T-helper 2 cell treated with Interferon-gamma antibody and Interleukin-4, amounts not matched to agents 100 ng/mL and 5 ng/mL, for 36 hours (primary cell): ENCODE data around the gene GRIA3. TPM values are rescaled to one million over a fixed set of nuclear protein-coding genes. Genes with fewer than 3 reads are reported as not detected.

Source experiments
- intact Hi-C: fragments of 100-400 bp; cut with micrococcal nuclease; formaldehyde crosslinking; loops from one replicate; pipeline ENCODE4 v1.15.1; 2023
- total RNA-seq: library from RNA; stranded (reverse); gene quantifications from 2 replicates; pipeline ENCODE4 v1.2.3, GENCODE V29; 2022

GRIA3 gene
- total RNA-seq: not detected in 2 replicates

DNA sequence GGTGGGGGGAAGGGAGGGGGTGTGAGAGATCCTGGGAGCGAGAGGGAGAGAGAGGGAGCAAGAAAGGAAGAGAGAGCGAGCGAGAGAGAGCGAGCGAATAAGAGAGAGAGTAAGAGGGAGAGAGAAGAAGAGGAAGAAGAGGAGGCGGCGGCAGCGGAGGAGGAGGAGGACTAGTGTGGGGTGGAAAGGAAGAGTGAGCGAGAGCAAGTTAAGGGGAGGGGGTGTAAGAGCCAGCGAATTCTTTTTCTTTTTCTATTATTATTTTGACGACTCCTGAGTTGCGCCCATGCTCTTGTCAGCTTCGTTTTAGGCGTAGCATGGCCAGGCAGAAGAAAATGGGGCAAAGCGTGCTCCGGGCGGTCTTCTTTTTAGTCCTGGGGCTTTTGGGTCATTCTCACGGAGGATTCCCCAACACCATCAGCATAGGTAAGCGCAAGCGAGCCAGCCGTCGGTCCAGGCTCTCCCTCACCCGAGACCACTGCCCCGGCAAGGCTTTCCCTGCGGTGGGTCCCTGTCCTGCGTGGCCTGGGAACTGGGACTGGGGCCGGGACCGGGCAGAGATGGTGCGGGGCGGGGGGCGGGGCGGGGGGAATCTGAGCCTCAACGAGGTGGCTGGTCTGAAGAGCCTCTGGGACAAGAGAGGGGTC is at the start of gene GRIA3:
GRIA3 (plus strand) TSS at position 60 of the 647 bp plus-strand sequence; CDS start at position 318, 258 bp downstream.
- intact Hi-C loops: no loop called here

DNA sequence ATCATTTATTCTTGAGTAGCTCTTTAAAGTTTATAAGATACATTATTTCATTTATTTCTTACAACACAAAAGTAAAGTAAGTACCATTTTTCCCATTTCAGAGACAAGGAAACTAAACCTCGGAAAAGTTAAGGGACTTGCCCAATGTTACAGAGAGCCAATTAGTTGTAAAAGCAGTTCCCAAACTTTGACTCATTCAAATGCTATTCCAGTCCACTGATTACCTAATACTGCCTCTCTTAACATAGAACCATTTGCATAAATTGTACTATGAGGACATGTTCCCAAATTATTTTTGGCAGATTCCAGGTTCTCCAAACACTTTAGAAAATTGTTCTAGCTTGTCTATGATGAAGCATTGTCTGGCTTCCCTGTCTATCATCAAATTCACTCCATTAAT is 45.6 kb upstream of the GRIA3 start:
- intact Hi-C loops: no loop called here

DNA sequence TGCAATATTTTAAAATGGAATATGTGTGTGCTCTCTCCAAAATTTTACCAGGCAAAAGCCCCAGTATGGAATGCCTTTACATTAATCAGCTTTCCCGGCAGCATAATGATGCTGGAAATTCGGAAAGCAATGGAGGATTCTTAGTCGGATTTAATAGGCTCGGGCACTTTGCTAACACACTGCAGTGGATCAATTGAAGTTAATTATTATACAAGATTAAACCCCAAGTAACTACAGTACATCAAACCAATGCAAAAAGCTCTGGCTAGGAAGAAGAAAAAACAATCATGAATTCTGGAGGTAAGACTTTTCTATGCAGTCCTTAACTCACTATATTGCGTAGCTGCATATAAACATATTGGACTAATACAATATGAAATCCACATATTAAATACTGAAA is 43.6 kb upstream of the GRIA3 start:
- intact Hi-C loops: no loop called here

DNA sequence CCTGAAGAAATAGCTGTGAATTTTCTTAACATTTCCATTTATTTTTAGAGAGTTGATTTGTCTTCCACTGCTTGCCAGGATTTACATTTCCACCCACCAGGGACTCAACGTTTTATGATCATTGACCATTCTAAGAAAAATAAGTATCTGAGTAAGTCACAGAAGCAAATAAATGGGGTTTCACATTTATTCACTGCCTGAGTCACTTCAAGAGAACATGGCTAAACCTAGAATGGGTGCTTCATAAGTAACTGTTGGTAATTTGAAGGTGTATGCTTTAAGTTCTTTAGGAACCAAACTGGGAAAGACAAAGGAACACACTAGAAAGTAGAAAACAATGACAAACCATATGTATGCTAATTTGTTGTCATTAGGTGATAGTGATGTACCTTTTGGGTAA is 43.2 kb upstream of the GRIA3 start:
- intact Hi-C loops: no loop called here

DNA sequence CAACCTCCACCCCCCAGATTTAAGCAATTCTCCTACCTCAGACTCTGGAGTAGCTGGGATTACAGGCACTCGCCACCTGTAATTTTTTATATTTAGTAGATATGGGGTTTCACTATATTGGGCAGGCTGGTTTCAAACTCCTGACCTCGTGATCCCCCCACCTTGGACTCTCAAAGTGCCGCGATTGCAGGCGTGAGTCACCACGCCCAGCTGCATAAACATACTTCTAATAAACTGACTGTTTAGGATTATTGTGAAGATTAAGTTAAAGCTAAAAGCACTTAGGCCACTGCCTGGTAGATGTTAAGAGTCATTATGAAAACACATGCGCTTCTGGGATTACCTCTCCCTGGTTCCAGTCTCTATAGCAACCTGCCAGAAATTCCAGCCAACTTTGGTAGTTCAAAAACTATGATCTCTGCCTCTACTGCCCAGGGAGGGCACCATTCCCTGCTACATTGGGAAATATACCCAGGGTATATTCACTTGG is 30.2 kb upstream of the GRIA3 start:
- intact Hi-C loops: no loop called here

DNA sequence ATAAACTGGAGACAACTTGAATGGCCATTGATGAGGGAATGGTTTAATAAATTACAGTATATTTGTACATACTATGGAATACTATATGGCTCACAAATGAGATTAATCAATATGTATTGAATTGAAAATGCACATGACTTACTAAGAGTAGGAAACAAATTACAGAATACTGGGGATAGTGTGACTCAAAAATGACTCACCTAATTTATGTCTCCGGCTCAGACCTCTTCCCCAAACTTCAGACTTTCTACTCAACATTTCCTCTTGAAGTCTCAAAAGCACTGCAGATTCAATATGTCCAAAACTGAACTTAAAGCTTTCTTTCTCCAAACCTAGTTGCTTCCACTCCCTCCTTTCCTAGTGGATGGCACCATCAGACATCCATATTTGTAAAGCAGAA is 28.8 kb upstream of the GRIA3 start:
- intact Hi-C loops: no loop called here

DNA sequence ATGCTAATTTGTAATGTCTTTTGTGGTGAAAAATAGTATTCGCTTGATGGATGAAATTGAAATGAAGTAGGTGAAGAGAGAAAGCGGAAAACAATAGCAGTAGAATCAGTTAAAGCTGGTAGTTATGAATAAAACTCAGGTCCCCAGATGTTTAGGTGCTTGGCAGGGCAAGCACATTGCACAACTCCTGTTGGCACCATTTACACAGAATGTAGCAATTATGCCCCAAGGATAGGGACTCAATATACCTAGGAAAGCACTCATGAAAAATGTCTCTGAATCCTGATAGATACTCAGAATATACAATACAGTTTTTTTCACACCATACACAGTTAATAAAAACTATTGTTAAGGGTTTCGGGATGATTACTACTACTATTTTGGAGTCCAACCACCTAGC is 26.5 kb upstream of the GRIA3 start:
- intact Hi-C loops: no loop called here

DNA sequence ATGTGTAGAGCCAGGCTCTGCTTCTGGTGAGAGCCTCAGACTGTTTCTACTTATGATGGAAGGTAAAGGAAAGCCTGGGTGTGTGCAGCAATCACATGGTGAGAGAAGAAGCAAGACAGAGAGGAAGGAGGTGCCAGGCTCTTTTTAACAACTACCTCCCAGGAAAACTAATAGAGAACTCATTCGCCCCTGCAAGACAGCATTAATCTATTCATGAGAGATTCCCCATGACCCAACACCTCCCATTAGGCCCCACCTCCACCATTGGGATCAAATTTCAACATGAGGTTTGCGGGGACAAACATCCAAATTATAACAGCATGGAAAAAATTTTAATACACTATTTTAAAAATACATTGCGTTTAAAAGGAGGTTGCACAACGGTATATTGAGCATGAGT is 24.7 kb upstream of the GRIA3 start:
- intact Hi-C loops: no loop called here

DNA sequence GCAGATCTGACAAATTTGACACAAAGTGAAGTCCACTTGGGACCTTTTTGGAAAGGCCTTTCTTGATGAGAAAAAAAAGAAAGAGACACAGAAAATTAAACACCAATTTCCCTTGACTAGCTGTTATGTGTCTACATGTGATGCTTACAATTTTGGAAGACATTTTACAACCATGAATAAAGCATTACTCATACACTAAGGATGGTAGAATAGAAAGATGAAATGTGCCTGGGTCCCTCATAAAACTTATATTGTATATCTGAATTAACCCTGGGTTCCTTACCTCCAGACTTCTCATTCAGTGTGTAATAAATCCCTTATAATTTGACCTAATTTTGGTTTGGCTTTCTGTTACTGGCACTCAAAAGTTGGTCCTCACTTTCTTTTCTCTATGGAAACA is 16.5 kb upstream of the GRIA3 start:
- intact Hi-C loops: no loop called here

DNA sequence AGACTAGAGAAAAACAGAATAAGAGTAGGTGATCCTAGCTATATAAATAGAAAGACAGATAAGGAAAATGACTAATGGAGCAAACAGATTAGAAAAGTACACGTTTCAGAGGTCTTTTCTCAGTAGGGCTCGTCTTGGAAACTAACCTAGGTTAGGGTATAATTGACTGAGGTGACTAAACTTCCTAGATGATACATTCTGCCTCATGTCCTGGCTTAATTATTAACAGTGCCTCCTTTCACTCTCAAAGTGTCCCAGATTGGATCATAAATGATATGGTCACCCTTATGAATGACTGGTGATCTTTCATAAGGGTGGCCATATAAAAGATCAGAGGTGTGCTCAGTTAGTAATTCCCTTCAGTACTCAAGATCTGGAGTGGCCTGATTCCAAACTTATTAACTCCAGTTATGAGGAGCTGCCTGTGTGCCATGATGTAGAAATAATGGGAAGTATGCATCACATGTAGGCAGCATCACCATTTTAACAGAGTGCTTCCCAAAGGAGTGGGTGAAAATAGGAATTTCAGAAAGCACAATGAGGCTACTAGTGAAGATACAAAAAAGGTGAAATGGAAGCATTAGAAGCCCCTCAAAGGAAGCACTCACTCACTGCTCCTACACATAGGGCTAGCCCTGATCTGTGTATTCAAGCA is 14.7 kb upstream of the GRIA3 start:
- intact Hi-C loops: no loop called here

DNA sequence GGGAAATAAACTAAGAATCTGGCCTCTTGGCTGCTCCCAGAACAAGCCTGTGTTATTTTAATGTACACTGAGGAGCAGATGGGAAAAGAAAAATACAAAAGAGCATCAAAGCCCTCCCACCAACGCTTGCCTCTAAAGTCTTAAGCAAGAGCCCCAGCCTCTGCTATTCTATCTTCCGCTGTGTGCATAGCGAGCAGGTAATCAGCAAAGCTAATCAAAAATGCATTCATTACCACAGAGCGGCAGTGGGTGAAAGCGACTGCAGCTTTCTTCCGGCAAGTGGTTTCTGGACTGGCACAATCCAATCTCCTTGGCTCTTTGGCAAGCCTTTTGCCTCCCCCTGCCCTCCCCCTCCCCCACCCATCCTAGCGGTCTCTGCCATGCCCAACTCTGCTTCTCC is 13.5 kb upstream of the GRIA3 start:
- intact Hi-C loops: no loop called here

DNA sequence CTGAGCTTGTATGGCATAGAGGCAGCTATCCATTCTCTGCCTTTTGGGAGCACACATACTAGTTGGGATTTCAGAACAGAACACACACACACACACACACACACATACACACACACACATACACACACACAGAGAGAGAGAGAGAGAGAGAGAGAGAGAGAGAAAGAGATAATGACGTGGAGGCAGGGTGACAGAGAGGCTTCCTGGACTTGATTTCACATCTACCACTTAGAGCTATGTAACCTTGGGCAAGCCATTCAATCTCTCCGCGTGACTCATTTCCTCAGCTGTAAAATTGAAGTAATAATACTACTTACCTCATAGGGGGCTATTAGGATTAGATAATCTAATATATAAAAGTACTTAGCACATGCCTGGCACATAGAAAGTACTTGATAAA is 12.3 kb upstream of the GRIA3 start:
- intact Hi-C loops: no loop called here

DNA sequence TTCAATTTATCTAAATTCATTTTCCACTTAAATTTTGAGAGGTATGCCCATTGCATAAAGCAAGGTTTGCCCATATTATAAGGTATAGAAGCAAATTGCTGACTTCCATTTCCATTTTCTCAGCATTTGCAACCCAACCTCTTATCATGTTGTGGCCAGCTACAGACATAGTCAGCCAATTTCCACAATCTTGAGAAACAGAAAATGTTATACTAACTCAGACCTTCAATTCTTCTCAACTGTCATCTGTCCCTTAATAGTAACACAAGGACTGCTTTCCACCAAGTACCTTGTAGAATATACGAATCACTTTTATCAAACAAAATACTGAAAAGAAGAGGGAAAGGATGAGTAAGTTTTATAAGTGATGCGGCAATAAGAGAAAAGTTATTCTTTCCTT is 11.2 kb upstream of the GRIA3 start:
- intact Hi-C loops: no loop called here

DNA sequence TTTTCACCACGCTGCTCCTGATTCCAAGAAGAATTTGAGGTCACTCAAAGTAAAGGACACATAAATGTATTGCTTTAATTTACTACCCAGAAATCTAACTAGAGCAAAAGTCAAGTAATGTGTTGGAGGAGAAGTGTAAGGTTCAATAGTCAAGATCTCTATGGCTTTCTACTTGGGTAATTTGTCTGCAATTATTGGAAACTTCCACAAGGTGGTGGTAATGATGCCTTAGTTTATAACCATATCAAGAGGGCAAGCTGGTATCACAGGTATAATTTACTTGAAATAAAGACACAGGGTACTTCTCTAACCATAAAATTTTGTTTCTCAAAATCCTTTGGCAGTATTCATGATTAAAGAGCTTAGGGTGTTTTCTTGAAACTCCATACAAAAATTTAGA is 10.2 kb upstream of the GRIA3 start:
- intact Hi-C loops: no loop called here

DNA sequence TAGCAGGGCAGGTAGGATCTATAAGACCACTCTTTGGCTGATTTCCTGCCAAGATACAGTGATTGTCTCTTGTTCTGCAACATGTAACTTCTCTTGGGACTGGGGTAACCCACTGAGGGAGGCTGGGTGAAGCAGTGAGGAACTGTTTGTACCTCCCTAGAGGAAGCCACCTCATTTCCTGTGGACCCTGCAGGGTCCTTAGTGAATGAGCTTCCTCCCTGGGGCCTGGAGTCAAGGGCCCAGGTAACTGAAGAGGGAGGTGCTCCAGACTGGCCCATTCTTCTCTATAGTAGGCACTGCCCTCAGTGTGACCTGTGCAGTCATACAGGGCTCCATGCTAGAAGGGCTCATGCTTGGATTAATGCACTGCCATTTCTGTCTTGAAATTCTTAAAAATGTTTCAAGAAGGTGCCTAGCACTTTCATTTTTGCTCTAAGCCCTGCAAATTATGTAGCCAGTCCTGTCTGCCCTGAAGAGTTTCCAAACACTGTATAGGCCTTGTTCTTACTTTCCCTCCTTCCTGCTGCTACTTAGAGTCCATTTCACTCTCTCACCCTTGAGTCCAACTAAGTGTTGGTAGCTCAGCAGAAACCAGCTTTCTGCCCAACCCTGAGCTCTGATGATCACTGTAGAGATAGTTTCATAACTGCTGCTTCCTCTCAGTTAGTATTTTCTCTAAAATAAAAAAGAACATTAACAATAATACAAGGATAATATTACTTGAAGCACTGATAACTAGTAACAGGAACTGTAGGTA is 8.5 kb upstream of the GRIA3 start:
- intact Hi-C loops: no loop called here

DNA sequence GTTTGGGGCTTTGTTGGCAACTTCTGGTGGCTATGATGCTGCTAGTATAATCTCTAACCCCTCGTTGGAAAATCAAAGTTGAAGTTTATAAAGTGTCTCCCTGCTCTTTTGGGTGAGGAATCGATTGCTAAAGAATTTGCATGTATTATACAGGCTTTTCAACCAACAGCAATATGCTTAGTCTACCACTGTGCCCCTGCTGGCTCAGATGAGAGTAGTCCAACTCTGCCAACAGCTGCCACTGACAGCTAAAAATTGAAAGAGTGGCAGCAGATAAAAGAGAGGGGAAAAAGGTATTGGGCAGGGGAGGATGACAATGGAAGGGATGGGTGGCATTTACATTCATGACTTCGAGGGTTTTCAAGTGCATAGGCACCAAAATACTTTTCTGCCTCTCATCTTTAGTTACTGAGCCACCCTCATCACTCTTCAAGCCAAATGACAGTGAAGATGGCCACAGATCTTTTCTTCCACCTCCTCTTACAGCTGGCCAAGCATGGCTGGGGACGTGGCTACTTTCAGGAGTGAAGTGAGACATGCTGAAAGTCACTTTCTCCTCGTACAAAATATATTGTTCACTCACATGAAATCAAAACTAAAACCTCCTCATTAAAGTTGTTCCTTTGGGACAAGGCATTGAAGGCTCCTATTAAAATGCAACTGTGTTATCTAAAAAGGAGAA is 2.7 kb upstream of the GRIA3 start:
- intact Hi-C loops: no loop called here

DNA sequence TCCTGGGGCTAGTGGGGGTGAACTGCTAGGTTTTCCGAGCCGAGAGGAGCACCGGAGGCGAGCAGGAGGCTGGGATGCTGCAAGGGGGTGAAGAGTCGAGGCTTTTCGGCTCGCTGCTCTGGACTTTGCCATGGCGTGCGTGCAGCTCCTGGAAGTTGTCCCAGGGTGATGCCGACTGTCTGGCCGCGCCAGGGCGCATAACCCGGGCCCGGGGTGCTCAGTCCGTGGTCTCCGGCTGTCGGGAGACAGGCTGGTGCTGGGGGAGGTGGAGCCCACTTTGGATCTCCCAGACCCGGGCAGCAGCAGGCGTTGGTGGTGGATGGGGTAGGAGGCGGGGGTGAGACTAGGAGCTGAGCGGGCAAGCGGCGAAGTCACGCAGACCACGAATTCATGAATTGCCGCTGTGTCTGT is 793 bp downstream of the GRIA3 start:
- intact Hi-C loops: no loop called here

DNA sequence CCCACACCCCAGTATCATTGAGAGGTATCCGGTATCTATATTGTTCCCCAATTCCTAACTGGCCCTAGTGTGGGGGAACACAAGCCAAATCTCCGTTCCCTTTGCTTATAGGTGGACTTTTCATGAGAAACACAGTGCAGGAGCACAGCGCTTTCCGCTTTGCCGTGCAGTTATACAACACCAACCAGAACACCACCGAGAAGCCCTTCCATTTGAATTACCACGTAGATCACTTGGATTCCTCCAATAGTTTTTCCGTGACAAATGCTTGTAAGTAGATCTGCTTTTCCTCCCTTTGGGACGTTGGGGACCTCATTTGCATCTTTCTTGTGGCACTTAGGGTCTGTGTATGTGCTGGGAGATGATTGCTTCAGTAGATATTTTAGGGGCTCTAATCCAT is 1.6 kb downstream of the GRIA3 start:
- intact Hi-C loops: no loop called here

DNA sequence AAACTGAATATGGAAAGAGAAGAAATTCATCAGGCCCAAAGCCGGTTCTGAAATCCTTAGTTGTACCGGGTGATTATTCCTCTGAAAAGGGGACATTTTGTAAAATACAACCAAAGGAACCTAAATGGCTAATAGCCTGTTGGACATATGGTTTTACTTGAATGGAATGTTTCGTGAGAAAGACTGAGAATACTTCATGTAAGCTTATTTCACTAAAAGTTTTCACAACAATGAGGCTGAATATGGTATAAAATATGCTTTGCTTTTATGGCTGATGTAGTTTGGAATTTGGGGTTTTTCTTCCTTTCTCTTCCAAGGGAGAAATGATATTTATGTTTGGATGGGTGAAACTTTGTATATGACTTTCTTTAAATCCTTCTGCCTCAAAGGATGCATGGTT is 2.7 kb downstream of the GRIA3 start:
- intact Hi-C loops: no loop called here

DNA sequence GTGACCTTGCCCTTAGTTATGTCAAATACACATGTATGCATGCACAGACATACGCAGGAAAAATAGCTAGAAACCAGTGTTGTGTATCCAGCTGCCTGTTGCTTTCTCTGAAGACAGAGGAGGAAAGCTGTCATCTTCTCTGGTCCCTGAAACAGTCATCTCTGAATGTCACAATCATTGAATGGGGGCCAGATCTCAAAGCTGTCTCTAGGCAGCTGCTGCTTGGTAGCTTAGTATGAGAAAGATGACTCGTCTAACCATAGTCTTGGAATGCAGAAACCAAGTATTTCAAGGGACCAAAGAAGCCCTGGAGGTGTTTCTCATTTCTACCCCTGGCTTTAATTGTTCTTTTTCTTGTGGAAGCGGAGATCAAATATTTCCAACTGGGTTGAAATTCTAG is 4.0 kb downstream of the GRIA3 start:
- intact Hi-C loops: no loop called here

DNA sequence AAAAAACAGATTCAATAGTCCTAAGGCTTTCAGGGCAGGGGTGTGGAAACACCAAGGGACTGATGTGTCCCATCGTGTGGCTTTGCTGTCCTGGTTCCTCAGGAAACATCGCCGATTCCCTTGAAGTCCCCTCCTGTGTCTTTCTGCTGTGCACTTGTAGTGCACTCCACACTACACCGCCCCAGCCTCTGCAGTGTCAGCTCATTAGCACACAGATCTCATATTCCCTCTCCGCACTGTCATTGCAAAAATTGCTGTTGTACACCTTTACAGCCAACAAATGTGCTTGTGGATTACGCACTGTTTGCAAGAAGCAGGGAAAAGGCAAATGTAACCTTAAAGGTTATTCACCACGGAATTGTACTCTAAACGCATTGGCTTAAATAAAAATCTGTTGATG is 5.3 kb downstream of the GRIA3 start:
- intact Hi-C loops: no loop called here

DNA sequence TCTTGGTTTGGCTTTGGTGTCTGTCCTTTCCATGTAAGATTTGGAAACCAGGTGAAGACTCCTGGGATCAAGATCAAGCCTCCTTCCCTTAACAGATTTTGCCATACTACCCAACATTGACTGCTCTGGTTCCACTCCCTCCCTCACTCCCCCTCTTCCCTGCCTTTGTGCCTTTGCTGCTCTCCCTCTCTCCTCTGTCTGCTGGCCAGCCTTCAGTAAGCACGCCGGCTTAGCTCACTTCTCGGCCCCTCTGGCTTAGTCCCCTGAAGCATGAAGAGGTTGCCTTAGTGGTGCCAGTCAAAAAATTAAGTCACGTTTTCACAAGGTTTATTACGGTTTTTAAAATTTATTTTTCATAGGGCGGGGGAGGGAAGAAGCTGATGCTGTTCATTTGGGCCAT is 6.0 kb downstream of the GRIA3 start:
- intact Hi-C loops: no loop called here
